ENCODE data around the gene CCSER1. TPM values are rescaled to one million over a fixed set of nuclear protein-coding genes. Genes with fewer than 3 reads are reported as not detected.
"Not testable (repeated sequence)": the region's sequence is repeated elsewhere in the genome, so short reads cannot be mapped to it uniquely, and the experiment has no call there.

Gene CCSER1
- total RNA-seq, 1 experiment from 2014 or later: not detected

GRCh38 chr4:91488946-91489345, 1361.8 kb downstream of the CCSER1 start:
- no peak for DNase-seq (ENCODE audit: low read depth)

- no peak for DNase-seq (ENCODE audit: low read depth)
Measured at GRCh38 chr4:91497892-91498291, 1370.7 kb downstream of the CCSER1 start.

- DNase-seq (ENCODE audit: low read depth): no peak
Measured at GRCh38 chr4:91502365-91502764, 1375.2 kb downstream of the CCSER1 start.

- DNase-seq (ENCODE audit: low read depth): no peak
Measured at GRCh38 chr4:91513326-91513725, 1386.1 kb downstream of the CCSER1 start.

- no peak for DNase-seq (ENCODE audit: low read depth)
Measured at GRCh38 chr4:91519155-91519554, 1392.0 kb downstream of the CCSER1 start.

GRCh38 chr4:91525621-91526020, 1398.4 kb downstream of the CCSER1 start:
- DNase-seq (ENCODE audit: low read depth): no peak

GRCh38 chr4:91527056-91527455, 1399.9 kb downstream of the CCSER1 start:
- DNase-seq (ENCODE audit: low read depth): no peak

GRCh38 chr4:91567594-91567993, 1440.4 kb downstream of the CCSER1 start:
- DNase-seq (ENCODE audit: low read depth): no peak

- no peak for DNase-seq (ENCODE audit: low read depth)
Measured at GRCh38 chr4:91577864-91578263, 1450.7 kb downstream of the CCSER1 start.

GRCh38 chr4:91590260-91590659, 1463.1 kb downstream of the CCSER1 start:
- DNase-seq (ENCODE audit: low read depth): no peak

GRCh38 chr4:91592125-91592524, 1464.9 kb downstream of the CCSER1 start:
- DNase-seq (ENCODE audit: low read depth): no peak

- no peak for DNase-seq (ENCODE audit: low read depth)
Measured at GRCh38 chr4:91596718-91597117, 1469.5 kb downstream of the CCSER1 start.

- no peak for DNase-seq (ENCODE audit: low read depth)
Measured at GRCh38 chr4:91598696-91599095, 1471.5 kb downstream of the CCSER1 start.

GRCh38 chr4:91600301-91600700, 1473.1 kb downstream of the CCSER1 start:
- no peak for DNase-seq (ENCODE audit: low read depth)

- DNase-seq (ENCODE audit: low read depth): no peak
Measured at GRCh38 chr4:91601401-91601800, 1474.2 kb downstream of the CCSER1 start.

- DNase-seq (ENCODE audit: low read depth): no peak
Measured at GRCh38 chr4:91611782-91612181, 1484.6 kb downstream of the CCSER1 start.

- no peak for DNase-seq (ENCODE audit: low read depth)
Measured at GRCh38 chr4:91620952-91621351, 1493.8 kb downstream of the CCSER1 start.

GRCh38 chr4:91621446-91621845, 1494.3 kb downstream of the CCSER1 start:
- no peak for DNase-seq (ENCODE audit: low read depth)

GRCh38 chr4:91622925-91623602, 1495.9 kb downstream of the CCSER1 start:
- no peak for DNase-seq (ENCODE audit: low read depth)

- DNase-seq (ENCODE audit: low read depth): not testable (repeated sequence)
Measured at GRCh38 chr4:91623603-91623967, 1496.4 kb downstream of the CCSER1 start.

- no peak for DNase-seq (ENCODE audit: low read depth)
Measured at GRCh38 chr4:91630054-91630453, 1502.9 kb downstream of the CCSER1 start.

GRCh38 chr4:91630764-91631163, 1503.6 kb downstream of the CCSER1 start:
- DNase-seq (ENCODE audit: low read depth): no peak

GRCh38 chr4:91631335-91631734, 1504.1 kb downstream of the CCSER1 start:
- DNase-seq (ENCODE audit: low read depth): no peak

GRCh38 chr4:91636083-91636482, 1508.9 kb downstream of the CCSER1 start:
- DNase-seq (ENCODE audit: low read depth): no peak

All from LHCN-M2 (cell line).